ENCODE data around the gene RHOT2.
"Not testable (repeated sequence)": the region's sequence is repeated elsewhere in the genome, so short reads cannot be mapped to it uniquely, and the experiment has no call there.

Gene RHOT2

GRCh38 chr16:711548-712320, 43.8 kb downstream of the RHOT2 start:
- POLR2A ChIA-PET: interaction anchor here (0.8 to 1.7 kb wide), 4 partner anchors 10 to 77 kb away, joined by 3 to 9 read pairs (median 4); partner anchors contain the start of genes ANTKMT, CHTF18, CIAO3 and RPUSD1
- TF ChIP-seq BHLHE40 (IDR thresholded peaks at IDR 0.05; ENCODE audit: borderline replicate concordance) (no peak), SUZ12 (IDR thresholded peaks at IDR 0.05) (no peak), FOXA1 (IDR thresholded peaks at IDR 0.05) (no peak), ARNT (IDR thresholded peaks at IDR 0.05) (no peak), CTBP1 (IDR thresholded peaks at IDR 0.05; ENCODE audit: borderline replicate concordance) (no peak), TARDBP (IDR thresholded peaks at IDR 0.05) (no peak), NFRKB (IDR thresholded peaks at IDR 0.05) (no peak), FOXM1 (IDR thresholded peaks at IDR 0.05; ENCODE audit: borderline replicate concordance) (no peak), HDGF (IDR thresholded peaks at IDR 0.05; ENCODE audit: borderline replicate concordance) (no peak), L3MBTL2 (conservative IDR thresholded peaks at IDR 0.05) (no peak), FOXK2 (IDR thresholded peaks at IDR 0.05) (no peak), SP1 (IDR thresholded peaks at IDR 0.05) (no peak), PKNOX1 (IDR thresholded peaks at IDR 0.05) (no peak), ELF4 (IDR thresholded peaks at IDR 0.05) (no peak), ZNF384 (IDR thresholded peaks at IDR 0.05) (no peak), LEF1 (IDR thresholded peaks at IDR 0.05; ENCODE audit: borderline replicate concordance) (no peak)
- DNase-seq (ENCODE audit: extremely low spot score): peak; percentile 84
- CTCF ChIA-PET: interaction anchor here (0.7 to 1.5 kb wide), 5 partner anchors 11 to 77 kb away, joined by 3 to 5 read pairs (median 4); partner anchors contain the start of genes CHTF18 and RPUSD1

DNA sequence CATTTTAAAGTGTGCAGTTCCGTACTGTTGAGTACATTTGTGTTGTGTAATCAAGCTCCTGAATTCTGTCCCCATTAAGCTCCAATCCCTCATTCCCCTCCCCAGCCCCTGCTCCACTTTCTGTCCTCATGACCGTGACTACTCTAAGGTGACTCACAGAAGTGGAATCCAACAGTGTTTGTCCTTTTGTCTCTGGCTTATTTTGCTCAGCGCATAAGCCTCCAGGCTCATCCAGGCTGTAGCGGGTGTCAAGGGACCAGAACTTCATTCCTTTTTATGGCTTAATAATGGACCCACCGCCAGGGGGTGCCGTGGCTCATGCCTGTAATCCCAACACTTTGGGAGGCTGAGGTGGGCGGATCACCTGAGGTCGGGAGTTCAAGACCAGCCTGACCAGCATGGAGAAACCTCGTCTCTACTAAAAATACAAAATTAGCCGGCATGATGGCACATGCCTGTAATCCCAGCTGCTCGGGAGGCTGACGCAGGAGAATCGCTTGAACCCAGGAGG, 44.9 kb downstream of the RHOT2 start:
- ChIA-PET CTCF (interaction anchor here (0.7 to 1.5 kb wide), 5 partner anchors 12 to 76 kb away, joined by 3 to 5 read pairs (median 4); partner anchors contain the start of genes CHTF18 and RPUSD1), POLR2A (interaction anchor here (0.8 to 1.7 kb wide), 4 partner anchors 9 to 76 kb away, joined by 3 to 9 read pairs (median 4); partner anchors contain the start of genes ANTKMT, CHTF18, CIAO3 and RPUSD1)
- DNase-seq (ENCODE audit: extremely low spot score): not testable (repeated sequence)

DNA sequence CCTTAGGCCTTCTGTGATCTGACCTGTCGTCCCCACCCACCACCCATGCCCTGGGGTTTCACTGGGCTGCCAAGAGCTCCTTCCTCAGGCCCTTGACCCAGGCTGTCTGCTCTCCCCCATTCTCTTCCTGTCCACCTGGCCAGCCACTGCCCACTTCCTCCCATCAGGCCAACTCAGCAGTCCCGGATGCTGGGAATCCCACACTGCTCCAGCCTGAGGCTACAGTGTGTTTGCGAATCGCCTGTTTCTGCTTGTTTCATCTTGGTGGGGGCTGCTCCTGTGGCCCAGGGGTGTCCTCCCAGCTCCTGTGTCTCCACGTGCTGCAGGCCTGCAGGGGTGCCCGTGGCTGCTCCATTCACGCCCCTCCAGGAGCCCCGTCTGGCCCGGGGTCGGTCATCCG, 46.1 kb downstream of the RHOT2 start:
- TF ChIP-seq LEF1 (IDR thresholded peaks at IDR 0.05; ENCODE audit: borderline replicate concordance) (no peak), SP1 (IDR thresholded peaks at IDR 0.05) (no peak), PKNOX1 (IDR thresholded peaks at IDR 0.05) (no peak), SUZ12 (IDR thresholded peaks at IDR 0.05) (no peak), CTBP1 (IDR thresholded peaks at IDR 0.05; ENCODE audit: borderline replicate concordance) (no peak), FOXA1 (IDR thresholded peaks at IDR 0.05) (no peak), HDGF (IDR thresholded peaks at IDR 0.05; ENCODE audit: borderline replicate concordance) (no peak), ARNT (IDR thresholded peaks at IDR 0.05) (no peak), FOXK2 (IDR thresholded peaks at IDR 0.05) (no peak), ELF4 (IDR thresholded peaks at IDR 0.05) (no peak), L3MBTL2 (conservative IDR thresholded peaks at IDR 0.05) (no peak), TARDBP (IDR thresholded peaks at IDR 0.05) (no peak)
- no peak for DNase-seq (ENCODE audit: extremely low spot score)
- ChIA-PET POLR2A (interaction anchor here (4.0 kb wide), 1 partner anchor 12 kb away, joined by 27 read pairs; the partner anchor contains the start of genes CCDC78 and HAGHL), CTCF (no interaction called here)

- CTCF ChIA-PET: interaction anchor here (1.1 to 2.2 kb wide), 4 partner anchors 26 to 73 kb away, joined by 3 to 9 read pairs (median 4); partner anchors contain the start of genes CHTF18, CIAO3 and RPUSD1
- peak; percentile 85 for DNase-seq (ENCODE audit: extremely low spot score)
- TF ChIP-seq ELF4 (IDR thresholded peaks at IDR 0.05): no peak
- no peak for TF ChIP-seq BHLHE40 (IDR thresholded peaks at IDR 0.05; ENCODE audit: borderline replicate concordance)
- TF ChIP-seq PKNOX1 (IDR thresholded peaks at IDR 0.05): no peak
- no peak for TF ChIP-seq CTBP1 (IDR thresholded peaks at IDR 0.05; ENCODE audit: borderline replicate concordance)
- no peak for TF ChIP-seq TARDBP (IDR thresholded peaks at IDR 0.05)
- no peak for TF ChIP-seq HDGF (IDR thresholded peaks at IDR 0.05; ENCODE audit: borderline replicate concordance)
- TF ChIP-seq FOXK2 (IDR thresholded peaks at IDR 0.05): no peak
- POLR2A ChIA-PET: interaction anchor here (1.4 to 4.0 kb wide), 3 partner anchors 12 to 73 kb away, joined by 3 to 27 read pairs (median 17); partner anchors contain the start of genes CCDC78, CHTF18, HAGHL and RPUSD1
Measured at GRCh38 chr16:714558-715476, 46.9 kb downstream of the RHOT2 start, which contains the start of gene METRN. Gene METRN, plus strand, starts transcription at chr16:715118. Its CDS starts 172 bp downstream, at chr16:715290.

DNA sequence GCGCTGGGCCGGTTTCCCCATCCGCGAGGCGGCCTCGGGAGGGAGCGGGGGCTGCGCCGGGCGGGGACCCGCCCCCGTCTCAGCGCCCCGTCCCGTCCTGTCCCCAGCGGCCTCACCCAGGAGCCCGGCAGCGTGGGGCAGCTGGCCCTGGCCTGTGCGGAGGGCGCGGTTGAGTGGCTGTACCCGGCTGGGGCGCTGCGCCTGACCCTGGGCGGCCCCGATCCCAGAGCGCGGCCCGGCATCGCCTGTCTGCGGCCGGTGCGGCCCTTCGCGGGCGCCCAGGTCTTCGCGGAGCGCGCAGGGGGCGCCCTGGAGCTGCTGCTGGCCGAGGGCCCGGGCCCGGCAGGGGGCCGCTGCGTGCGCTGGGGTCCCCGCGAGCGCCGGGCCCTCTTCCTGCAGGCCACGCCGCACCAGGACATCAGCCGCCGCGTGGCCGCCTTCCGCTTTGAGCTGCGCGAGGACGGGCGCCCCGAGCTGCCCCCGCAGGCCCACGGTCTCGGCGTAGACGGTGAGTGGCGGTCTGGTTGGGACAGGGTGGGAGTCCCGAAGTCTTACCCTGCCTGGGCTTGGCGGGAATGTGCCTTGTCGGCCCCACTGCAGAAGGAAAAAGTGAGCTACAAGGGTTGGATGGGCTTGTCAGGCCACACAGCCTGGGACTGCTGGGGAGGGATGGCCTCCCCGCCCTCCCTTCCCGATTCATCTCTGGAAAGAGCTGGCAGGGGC, 47.7 kb downstream of the RHOT2 start:
- no peak for DNase-seq (ENCODE audit: extremely low spot score)
- ChIA-PET CTCF (interaction anchor here (0.6 to 2.2 kb wide), 6 partner anchors 25 to 72 kb away, joined by 3 to 9 read pairs (median 4); partner anchors contain the start of genes CHTF18, CIAO3 and RPUSD1), POLR2A (interaction anchor here (0.6 to 4.0 kb wide), 6 partner anchors 11 to 91 kb away, joined by 3 to 27 read pairs (median 3); partner anchors contain the start of genes CCDC78, CHTF18, CIAO3 and HAGHL)
- no peak for TF ChIP-seq ELF4 (IDR thresholded peaks at IDR 0.05)
- TF ChIP-seq L3MBTL2 (conservative IDR thresholded peaks at IDR 0.05): 0 out of 2 replicates have a peak, but pooled peaks have one; percentile 20
- peak; percentile 53; the same call in 1 of the 2 replicates for TF ChIP-seq ARNT (IDR thresholded peaks at IDR 0.05)

Measured in HEK293T (cell line).